Measurements from ENCODE around the gene TFF2.

DNA sequence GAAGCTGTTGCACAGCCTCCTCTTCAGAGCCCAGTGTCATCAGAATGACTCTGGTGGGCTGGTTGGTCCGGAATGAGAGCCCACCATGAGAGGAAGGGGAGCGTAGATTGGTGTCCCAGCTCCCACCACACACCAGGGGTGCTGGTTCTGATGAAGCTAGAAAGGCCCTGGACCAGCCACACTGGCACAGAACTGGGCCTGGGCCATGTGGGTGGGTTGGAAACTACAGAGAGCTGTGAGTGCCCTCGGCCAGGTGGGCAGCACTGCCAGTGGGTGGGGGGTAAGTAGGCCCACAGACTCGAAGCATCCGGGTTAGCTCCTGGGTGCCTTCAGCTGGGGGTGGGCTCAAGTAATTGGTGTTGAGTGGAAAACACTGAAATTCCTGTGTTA is 27.2 kb upstream of the TFF2 start:
- TF ChIP-seq POLR2A (IDR thresholded peaks at IDR 0.05; ENCODE audit: low read depth, low read length) (no peak), CTCF (conservative IDR thresholded peaks at IDR 0.05; ENCODE audit: low read depth, low read length) (no peak), NFE2L2 (IDR thresholded peaks at IDR 0.05; ENCODE audit: low read depth, low read length) (no peak), USF2 (IDR thresholded peaks at IDR 0.05; ENCODE audit: low read depth, low read length) (no peak), RAD21 (IDR thresholded peaks at IDR 0.05; ENCODE audit: low read length) (no peak), MXI1 (IDR thresholded peaks at IDR 0.05; ENCODE audit: borderline replicate concordance, low read depth, low read length) (no peak), FOS (IDR thresholded peaks at IDR 0.05; ENCODE audit: low read depth, low read length) (no peak)
